Testis (tissue), 2 donors: ENCODE results near the gene TMEM181.

Experiments used
- POLR2A ChIP-seq: fragments of 450-650 bp; IDR thresholded peaks from one replicate; pipeline ENCODE4 v1.6.1; 2017; ENCODE audit warnings: antibody characterized with exemption, mild to moderate bottlenecking, moderate library complexity
- TF ChIP-seq, protein P1 (sequence below), 3 experiments: fragments of 450-650 bp in 2 of 3; fragments of 200-600 bp in 1 of 3; sonication (generic) in 1 of 3; IDR thresholded peaks; one replicate each; pipeline ENCODE4 v1.5.1; 2016 to 2019; ENCODE audit warnings: antibody characterized with exemption in 3 of 3, mild to moderate bottlenecking in 2 of 3, moderate library complexity in 1 of 3

DNA sequence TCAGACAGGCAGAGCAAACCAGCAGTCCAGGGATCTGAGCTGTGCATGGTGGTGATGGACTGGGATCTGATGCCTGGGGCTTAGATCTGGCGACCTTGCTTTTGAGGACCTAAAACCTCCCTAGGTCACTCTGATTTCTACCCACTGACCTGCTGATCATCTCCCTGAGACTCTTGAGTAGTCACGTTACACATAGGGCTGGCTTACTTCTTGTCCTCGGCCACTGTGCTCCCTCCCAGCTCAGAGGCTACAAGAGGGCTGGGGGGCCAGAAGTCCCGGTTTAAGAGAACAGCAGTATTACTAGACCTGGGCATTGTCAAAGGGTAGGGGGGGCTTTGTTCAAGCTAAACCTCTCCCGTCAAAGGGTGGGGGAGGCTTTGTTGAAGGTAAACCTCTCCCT lies 79.2 kb downstream of the TMEM181 start:
- no peak for TF ChIP-seq POLR2A
- TF ChIP-seq, protein P1, sequence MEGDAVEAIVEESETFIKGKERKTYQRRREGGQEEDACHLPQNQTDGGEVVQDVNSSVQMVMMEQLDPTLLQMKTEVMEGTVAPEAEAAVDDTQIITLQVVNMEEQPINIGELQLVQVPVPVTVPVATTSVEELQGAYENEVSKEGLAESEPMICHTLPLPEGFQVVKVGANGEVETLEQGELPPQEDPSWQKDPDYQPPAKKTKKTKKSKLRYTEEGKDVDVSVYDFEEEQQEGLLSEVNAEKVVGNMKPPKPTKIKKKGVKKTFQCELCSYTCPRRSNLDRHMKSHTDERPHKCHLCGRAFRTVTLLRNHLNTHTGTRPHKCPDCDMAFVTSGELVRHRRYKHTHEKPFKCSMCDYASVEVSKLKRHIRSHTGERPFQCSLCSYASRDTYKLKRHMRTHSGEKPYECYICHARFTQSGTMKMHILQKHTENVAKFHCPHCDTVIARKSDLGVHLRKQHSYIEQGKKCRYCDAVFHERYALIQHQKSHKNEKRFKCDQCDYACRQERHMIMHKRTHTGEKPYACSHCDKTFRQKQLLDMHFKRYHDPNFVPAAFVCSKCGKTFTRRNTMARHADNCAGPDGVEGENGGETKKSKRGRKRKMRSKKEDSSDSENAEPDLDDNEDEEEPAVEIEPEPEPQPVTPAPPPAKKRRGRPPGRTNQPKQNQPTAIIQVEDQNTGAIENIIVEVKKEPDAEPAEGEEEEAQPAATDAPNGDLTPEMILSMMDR (IDR thresholded peaks at IDR 0.05): no peak
